Measurements from ENCODE around the gene ANKRD63.

DNA sequence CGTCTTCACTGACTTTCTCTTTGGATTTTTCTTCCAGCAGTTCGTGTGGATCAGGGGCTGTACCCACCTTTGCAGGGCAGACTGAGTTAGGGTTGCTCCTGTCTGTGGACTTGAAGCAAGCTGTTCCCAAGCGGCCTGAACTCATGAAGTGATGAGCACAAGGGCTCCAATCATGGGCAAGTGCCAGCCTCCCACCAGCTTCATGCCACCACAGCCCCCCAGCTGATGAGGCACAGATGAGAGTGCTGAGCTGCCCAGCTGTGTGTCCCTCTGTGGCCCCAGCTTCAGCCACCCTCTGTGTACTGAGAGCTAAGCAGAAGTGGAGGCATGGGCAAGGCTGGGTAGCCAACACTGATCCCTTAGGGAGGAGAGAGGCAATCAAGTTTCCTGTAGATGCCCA lies 28.1 kb upstream of the ANKRD63 start:
- TF ChIP-seq EZH2 (IDR thresholded peaks at IDR 0.05; ENCODE audit: low read length, unreplicated experiment), result no peak
- TF ChIP-seq, protein P1, sequence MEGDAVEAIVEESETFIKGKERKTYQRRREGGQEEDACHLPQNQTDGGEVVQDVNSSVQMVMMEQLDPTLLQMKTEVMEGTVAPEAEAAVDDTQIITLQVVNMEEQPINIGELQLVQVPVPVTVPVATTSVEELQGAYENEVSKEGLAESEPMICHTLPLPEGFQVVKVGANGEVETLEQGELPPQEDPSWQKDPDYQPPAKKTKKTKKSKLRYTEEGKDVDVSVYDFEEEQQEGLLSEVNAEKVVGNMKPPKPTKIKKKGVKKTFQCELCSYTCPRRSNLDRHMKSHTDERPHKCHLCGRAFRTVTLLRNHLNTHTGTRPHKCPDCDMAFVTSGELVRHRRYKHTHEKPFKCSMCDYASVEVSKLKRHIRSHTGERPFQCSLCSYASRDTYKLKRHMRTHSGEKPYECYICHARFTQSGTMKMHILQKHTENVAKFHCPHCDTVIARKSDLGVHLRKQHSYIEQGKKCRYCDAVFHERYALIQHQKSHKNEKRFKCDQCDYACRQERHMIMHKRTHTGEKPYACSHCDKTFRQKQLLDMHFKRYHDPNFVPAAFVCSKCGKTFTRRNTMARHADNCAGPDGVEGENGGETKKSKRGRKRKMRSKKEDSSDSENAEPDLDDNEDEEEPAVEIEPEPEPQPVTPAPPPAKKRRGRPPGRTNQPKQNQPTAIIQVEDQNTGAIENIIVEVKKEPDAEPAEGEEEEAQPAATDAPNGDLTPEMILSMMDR (conservative IDR thresholded peaks at IDR 0.05; ENCODE audit: low read depth, low read length), result no peak
